ENCODE measurements around the gene LIPC.

DNA sequence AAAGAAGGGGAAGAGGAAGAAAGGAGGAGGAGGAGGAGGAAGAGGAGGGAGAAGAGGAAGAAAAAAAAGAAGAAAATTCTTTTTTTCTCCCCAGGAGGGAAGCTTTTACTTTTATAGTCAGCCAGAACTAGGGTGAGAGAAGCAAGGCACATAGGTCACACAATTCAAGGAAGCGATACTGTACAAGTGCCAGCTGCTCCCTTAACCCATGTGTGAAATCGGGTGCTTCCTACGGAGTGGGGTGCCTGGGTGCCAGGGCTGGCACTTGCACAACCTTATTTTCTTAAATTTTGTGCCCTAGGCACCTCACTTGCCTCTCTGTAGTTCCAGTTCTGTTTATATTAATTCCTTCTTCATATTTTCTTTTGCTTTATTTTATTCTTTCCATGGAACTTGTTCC lies 150.4 kb downstream of the LIPC start:
- TF ChIP-seq, protein P1, sequence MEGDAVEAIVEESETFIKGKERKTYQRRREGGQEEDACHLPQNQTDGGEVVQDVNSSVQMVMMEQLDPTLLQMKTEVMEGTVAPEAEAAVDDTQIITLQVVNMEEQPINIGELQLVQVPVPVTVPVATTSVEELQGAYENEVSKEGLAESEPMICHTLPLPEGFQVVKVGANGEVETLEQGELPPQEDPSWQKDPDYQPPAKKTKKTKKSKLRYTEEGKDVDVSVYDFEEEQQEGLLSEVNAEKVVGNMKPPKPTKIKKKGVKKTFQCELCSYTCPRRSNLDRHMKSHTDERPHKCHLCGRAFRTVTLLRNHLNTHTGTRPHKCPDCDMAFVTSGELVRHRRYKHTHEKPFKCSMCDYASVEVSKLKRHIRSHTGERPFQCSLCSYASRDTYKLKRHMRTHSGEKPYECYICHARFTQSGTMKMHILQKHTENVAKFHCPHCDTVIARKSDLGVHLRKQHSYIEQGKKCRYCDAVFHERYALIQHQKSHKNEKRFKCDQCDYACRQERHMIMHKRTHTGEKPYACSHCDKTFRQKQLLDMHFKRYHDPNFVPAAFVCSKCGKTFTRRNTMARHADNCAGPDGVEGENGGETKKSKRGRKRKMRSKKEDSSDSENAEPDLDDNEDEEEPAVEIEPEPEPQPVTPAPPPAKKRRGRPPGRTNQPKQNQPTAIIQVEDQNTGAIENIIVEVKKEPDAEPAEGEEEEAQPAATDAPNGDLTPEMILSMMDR (conservative IDR thresholded peaks at IDR 0.05; ENCODE audit: low read depth, low read length), result no peak
- TF ChIP-seq EZH2 (IDR thresholded peaks at IDR 0.05; ENCODE audit: borderline replicate concordance, low read depth, low read length, poor library complexity, severe bottlenecking), result no peak

All from A673 (cell line).